Measurements from ENCODE around the gene NBPF26.
"Not testable (repeated sequence)": the region's sequence is repeated elsewhere in the genome, so short reads cannot be mapped to it uniquely, and the experiment has no call there.

Gene NBPF26

DNA sequence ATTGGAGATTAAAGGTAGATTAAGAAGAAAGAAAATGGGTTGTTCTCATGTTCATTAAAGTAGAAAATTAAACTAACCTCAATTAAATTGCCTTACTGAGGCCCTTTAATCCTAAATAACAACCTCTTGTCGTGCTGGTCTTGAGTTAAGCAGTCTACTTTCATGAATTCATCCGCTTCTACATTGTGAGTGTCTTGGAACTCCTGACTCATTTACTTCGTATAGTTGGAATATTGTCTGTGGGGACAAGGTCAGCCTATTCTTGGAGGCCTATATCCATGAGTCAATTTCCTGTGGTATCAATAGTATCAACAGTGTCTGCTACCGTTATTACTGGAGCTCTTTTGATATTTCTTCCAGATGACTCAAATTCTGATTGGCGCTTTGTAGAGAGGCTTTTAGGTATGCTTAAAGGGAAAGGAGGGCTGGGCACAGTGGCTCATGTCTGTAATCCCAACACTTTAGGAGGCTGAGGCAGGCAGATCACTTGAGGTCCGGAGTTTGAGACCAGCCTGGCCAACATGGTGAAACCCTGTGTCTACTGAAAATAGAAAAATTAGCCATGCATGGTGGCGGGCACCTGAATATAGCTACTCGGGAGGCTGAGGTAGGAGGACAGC lies 136.0 kb downstream of the NBPF26 start:
- DNase-seq, result not testable (repeated sequence)

DNA sequence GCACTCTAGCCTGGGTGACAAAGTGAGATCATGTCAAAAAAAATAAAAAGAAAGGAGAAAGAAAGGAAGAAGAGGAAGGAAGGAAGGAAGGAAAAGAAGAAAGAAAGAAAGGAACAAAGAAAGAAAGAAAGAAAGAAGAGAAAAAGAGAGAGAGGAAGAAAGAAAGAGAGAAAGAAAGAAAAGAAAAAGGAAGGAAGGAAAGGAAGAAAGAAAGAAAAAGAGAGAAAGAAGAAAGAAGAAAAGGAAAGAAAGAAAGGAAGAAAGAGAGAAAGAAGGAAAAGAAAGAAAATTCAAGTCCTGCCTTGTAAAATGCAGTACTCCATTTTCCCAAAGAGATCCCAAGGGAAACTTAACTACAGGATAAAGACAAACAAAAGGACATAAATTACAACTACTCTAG lies 154.5 kb downstream of the NBPF26 start:
- DNase-seq, result not testable (repeated sequence)

DNA sequence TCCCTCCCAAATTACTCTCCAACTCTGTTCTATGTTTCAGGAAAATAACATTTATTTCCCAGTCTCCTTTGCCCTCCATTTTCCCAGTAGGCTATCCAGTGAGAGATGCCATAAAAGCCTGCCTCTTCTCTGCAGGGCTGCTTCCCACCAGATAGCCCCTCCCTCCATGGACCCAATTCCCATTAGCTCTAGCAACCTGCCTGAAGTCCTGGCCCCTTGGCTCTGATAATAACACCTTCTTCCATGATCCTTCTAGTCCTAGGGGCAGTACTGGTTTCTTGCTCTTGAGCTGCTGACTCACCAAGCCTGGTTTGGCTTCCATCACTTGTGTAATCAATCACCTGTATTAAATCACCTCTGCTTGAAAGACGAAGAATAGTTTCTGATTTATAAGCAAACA lies 156.3 kb downstream of the NBPF26 start:
- DNase-seq, result not testable (repeated sequence)

DNA sequence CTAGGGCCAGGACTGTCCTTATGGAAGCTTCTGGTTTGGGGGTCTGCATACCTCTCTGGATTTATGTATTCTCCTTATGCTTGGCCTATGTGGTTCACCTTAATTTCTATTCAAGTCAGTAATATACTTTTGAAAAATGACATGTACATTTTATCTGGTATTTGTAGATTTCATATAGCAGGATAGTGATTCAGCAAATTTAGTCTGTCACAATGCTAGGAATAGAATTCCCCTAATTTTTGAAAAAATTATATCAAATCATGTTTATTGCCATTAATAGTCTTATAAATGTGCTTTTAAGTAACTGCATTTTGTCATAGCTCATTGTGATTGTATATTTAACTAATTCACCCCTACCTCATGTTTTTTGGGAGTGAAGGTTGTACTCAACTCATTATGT lies 158.2 kb downstream of the NBPF26 start:
- not testable (repeated sequence) for DNase-seq
